ENCODE data around the gene LYPLA2.
"Not testable (repeated sequence)": the region's sequence is repeated elsewhere in the genome, so short reads cannot be mapped to it uniquely, and the experiment has no call there.

GRCh38 chr1:23834156-23834555 is 43.2 kb downstream of the LYPLA2 start:
- TF ChIP-seq PBX3 (IDR thresholded peaks at IDR 0.05); CTCF (IDR thresholded peaks at IDR 0.05); MAX (IDR thresholded peaks at IDR 0.05; ENCODE audit: low read depth); POLR2AphosphoS5 (IDR thresholded peaks at IDR 0.05; ENCODE audit: low read depth, low read length); RCOR1 (IDR thresholded peaks at IDR 0.05; ENCODE audit: low read length); JUND (IDR thresholded peaks at IDR 0.05); REST (IDR thresholded peaks at IDR 0.05; ENCODE audit: low read depth, low read length); USF1 (IDR thresholded peaks at IDR 0.05; ENCODE audit: borderline replicate concordance, low read depth); FOSL2 (IDR thresholded peaks at IDR 0.05; ENCODE audit: borderline replicate concordance, low read depth); EP300 (IDR thresholded peaks at IDR 0.05; ENCODE audit: borderline replicate concordance in 1 of 2, low read depth in 1 of 2, low read length in 1 of 2): not testable (repeated sequence)

Measured in SK-N-SH (cell line).